Measurements from ENCODE around the gene OCRL.
A peak's percentile ranks its signal among the peaks of the same experiment; 100 is the strongest.

The OCRL gene

DNA sequence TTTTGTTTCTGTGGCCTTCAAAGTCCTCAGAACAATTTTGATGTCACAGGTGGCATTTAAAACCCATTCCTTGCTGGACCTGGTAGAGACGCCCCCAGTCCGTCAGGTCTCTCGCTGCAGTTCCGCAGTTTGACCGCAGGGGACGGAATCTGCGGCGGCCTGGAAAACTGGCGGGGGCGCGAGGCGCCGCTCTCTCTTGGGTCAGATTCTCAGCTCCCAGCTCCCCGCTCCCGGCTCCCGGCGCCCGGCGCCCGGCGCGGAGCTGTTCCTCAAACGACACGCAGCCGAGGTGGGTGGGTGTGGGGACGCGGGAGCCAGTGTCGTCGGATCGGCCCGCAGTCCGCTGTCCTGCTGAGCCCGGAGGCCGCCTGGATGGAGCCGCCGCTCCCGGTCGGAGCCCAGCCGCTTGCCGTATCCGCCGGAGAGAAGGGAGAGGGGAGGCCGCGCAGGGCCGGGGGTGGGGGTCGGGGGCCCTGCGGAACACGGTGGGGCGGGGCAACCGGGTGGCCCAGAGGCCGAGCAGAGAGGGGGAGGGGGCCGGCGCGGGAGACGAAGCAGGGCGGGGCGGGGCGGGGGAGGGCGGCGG, at the start of gene OCRL:
TSS of gene OCRL (plus strand) at position 192 of the 586 bp plus-strand sequence. CDS start at position 373, 181 bp downstream.
- DNase-seq = peak; percentile 45
- TF ChIP-seq, protein P1, sequence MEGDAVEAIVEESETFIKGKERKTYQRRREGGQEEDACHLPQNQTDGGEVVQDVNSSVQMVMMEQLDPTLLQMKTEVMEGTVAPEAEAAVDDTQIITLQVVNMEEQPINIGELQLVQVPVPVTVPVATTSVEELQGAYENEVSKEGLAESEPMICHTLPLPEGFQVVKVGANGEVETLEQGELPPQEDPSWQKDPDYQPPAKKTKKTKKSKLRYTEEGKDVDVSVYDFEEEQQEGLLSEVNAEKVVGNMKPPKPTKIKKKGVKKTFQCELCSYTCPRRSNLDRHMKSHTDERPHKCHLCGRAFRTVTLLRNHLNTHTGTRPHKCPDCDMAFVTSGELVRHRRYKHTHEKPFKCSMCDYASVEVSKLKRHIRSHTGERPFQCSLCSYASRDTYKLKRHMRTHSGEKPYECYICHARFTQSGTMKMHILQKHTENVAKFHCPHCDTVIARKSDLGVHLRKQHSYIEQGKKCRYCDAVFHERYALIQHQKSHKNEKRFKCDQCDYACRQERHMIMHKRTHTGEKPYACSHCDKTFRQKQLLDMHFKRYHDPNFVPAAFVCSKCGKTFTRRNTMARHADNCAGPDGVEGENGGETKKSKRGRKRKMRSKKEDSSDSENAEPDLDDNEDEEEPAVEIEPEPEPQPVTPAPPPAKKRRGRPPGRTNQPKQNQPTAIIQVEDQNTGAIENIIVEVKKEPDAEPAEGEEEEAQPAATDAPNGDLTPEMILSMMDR (IDR thresholded peaks at IDR 0.05; ENCODE audit: low read depth, low read length, missing control alignments) = peak; percentile 78
- Histone ChIP-seq H3K27me3 (replicated peaks) (no peaks in the 10 kb centered on the region), H3K4me3 (ENCODE audit: low read depth, low read length) (peak within 1 kb of the TSS; percentile 62), H3K36me3 (replicated peaks) (no peaks in the 10 kb centered on the region), H3K27ac (peak within 1 kb of the TSS; percentile 62)
- in situ Hi-C loops (cut with HindIII; ENCODE audit: low pct_ligation_motif_present, low sequenced_read_pairs) = no loop called here

DNA sequence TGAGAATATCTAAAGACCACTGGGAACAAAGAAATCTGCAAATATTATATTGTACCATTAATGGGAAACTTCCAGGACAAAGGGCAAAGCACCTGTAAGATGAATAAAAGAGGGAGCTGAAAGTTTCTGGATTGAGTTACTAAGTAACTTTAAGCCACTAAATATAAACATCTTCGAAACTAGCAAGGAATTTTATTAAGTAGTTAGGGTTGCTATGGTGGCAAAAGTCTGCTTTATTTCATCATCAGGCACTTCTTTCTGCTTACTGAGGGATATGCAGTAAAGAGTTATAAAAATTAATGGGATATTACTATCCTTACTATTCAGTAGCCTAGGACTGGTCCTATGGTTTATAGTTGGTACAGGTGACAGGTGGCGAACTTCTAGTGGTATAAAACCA, 49.7 kb upstream of the OCRL start:
- TF ChIP-seq, protein P1 (IDR thresholded peaks at IDR 0.05; ENCODE audit: low read depth, low read length, missing control alignments) = no peak
- no peak for DNase-seq
- Histone ChIP-seq H3K4me3 (ENCODE audit: low read depth, low read length) (no peak overlapping the region), H3K27me3 (replicated peaks) (no peaks in the 10 kb centered on the region), H3K36me3 (replicated peaks) (peaks cover 12% of the 10 kb centered on the region), H3K27ac (no peak overlapping the region)
- in situ Hi-C loops (cut with HindIII; ENCODE audit: low pct_ligation_motif_present, low sequenced_read_pairs) = no loop called here

DNA sequence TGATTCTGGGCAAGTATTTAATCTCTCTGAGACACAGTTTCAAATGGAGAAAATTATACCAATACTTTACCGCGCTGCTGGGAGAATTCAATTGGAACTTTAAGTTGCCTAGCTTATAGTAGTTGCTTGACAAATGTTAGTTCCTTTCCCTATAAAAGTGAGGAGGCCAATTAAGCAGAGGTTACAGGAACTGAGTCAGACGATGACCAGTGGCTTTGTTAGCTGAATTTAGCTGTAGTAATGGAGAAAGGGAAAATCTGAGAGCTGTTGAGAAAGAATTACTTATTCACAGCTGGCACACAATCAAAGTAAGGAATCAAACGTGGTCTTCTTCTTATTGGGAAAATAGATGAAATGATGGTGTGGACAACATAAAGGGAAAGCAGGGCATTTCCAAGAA, 46.4 kb upstream of the OCRL start:
- H3K36me3 ChIP-seq (replicated peaks) = peaks cover 10% of the 10 kb centered on the region
- no peak for DNase-seq
- in situ Hi-C loops (cut with HindIII; ENCODE audit: low pct_ligation_motif_present, low sequenced_read_pairs) = no loop called here

DNA sequence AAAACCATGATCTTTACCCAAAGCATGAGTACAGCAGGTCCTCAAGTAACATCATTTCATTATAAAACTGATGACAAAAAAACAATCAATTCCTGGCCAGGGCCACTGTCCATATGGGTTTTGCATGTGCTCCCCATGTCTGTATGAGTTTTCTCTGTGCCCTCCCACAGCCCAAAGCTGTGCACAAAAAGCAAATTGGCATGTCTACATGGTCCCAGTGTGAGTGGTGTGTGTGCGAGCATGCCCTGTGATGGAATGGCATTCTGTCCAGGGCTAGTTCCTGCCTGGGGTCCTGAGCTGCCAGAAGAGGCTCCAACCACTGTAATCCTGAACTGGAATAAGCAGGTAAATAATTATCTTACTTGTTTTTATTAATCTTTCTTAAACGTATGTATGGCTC, 45.2 kb upstream of the OCRL start:
- TF ChIP-seq, protein P1 (IDR thresholded peaks at IDR 0.05; ENCODE audit: low read depth, low read length, missing control alignments) = no peak
- H3K27me3 ChIP-seq (replicated peaks) = no peaks in the 10 kb centered on the region
- in situ Hi-C loops (cut with HindIII; ENCODE audit: low pct_ligation_motif_present, low sequenced_read_pairs) = no loop called here

More for the DNA sequence above, 46.4 kb upstream of the OCRL start:
- Histone ChIP-seq H3K27ac (no peak overlapping the region), H3K27me3 (replicated peaks) (no peaks in the 10 kb centered on the region), H3K4me3 (ENCODE audit: low read depth, low read length) (no peak overlapping the region)
- TF ChIP-seq, protein P1 (IDR thresholded peaks at IDR 0.05; ENCODE audit: low read depth, low read length, missing control alignments) = no peak

DNA sequence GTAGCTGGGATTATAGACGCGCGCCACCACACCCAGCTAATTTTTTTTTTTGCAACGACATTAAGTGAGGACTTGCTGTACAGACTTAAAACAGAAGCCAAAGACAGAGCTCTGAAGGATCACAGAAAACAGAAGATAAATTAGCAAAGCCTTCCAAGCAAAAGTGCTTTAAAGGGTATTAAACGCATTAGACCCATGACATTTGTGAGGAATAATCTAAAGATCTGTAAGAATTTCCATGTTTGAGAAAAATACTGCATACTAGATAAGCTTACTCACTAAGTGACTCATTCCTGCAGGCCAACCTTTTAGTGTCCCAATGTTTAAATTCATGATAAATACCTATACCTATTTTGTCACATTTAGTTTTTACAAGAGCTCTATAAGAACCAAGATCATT, 44.2 kb upstream of the OCRL start:
- peaks cover 8% of the 10 kb centered on the region for H3K36me3 ChIP-seq (replicated peaks)
- peak overlapping the region; percentile 48 for H3K27ac ChIP-seq
- in situ Hi-C loops (cut with HindIII; ENCODE audit: low pct_ligation_motif_present, low sequenced_read_pairs) = no loop called here
- no peak for DNase-seq
- no peak overlapping the region for H3K4me3 ChIP-seq (ENCODE audit: low read depth, low read length)
- no peaks in the 10 kb centered on the region for H3K27me3 ChIP-seq (replicated peaks)
- TF ChIP-seq, protein P1 (IDR thresholded peaks at IDR 0.05; ENCODE audit: low read depth, low read length, missing control alignments) = no peak

More for the DNA sequence above, 45.2 kb upstream of the OCRL start:
- DNase-seq = no peak
- no peak overlapping the region for H3K27ac ChIP-seq
- no peak overlapping the region for H3K4me3 ChIP-seq (ENCODE audit: low read depth, low read length)
- H3K36me3 ChIP-seq (replicated peaks) = peaks cover 10% of the 10 kb centered on the region

DNA sequence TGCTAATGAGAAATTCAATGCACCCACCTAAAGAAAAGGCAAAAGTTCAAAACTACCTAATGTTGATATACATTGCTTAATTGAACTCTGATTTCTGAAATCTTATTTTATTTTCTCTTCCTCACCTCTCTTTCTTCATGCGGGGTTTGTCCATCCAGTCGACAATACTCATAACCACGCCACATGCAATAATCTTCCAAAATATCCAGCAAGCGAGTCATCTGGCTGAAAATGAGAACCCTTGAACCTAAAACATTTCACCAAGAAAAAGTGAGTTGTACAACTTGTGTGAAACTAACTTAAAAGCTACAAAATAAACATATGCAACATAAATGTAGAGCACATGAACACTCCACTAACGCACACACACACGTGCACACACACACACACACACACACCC, 43.4 kb upstream of the OCRL start:
- no peak for DNase-seq
- Histone ChIP-seq H3K4me3 (ENCODE audit: low read depth, low read length) (no peak overlapping the region), H3K27ac (peak overlapping the region; percentile 48), H3K36me3 (replicated peaks) (peaks cover 8% of the 10 kb centered on the region), H3K27me3 (replicated peaks) (no peaks in the 10 kb centered on the region)
- TF ChIP-seq, protein P1 (IDR thresholded peaks at IDR 0.05; ENCODE audit: low read depth, low read length, missing control alignments) = no peak
- in situ Hi-C loops (cut with HindIII; ENCODE audit: low pct_ligation_motif_present, low sequenced_read_pairs) = no loop called here
